Neural cell (in vitro differentiated cells): ENCODE data around the gene IGF2R. TPM values are rescaled to one million over a fixed set of nuclear protein-coding genes. Genes with fewer than 3 reads are reported as not detected.

ENCODE experiments used
- H2AFZ ChIP-seq: fragments of 200-600, 300-800 bp; sonication (generic), shearing (Covaris generic); 2 replicates; pipeline ENCODE4 v1.6.0; 2014; ENCODE audit warnings: low read depth, mild to moderate bottlenecking, antibody characterized with exemption, low read length, moderate library complexity
- H3F3A ChIP-seq: fragments of 200-600 bp; shearing (Covaris generic); 2 replicates; pipeline ENCODE4 v1.6.1; 2016; ENCODE audit warnings: mild to moderate bottlenecking, moderate library complexity, mixed read lengths, antibody characterized with exemption, low read length; ENCODE audit not compliant: insufficient read depth, poor library complexity, severe bottlenecking
- H3K27ac ChIP-seq: fragments of 200-600, 300-800 bp; sonication (generic), shearing (Covaris generic); 2 replicates; pipeline ENCODE4 v1.5.1; 2014; ENCODE audit warnings: mild to moderate bottlenecking, low read length, moderate library complexity
- H3K27me3 ChIP-seq: fragments of 300-800, 200-600 bp; sonication (generic), shearing (Covaris generic); 2 replicates; pipeline ENCODE4 v1.6.0; 2014; ENCODE audit warnings: mild to moderate bottlenecking, low read depth, low read length, moderate library complexity; ENCODE audit not compliant: insufficient read depth
- H3K36me3 ChIP-seq: fragments of 300-800, 200-600 bp; sonication (generic), shearing (Covaris generic); 2 replicates; pipeline ENCODE4 v1.5.1; 2014; ENCODE audit warnings: mild to moderate bottlenecking, antibody characterized with exemption, low read length, moderate library complexity; ENCODE audit not compliant: insufficient read depth
- H3K4me2 ChIP-seq: fragments of 300-800, 200-600 bp; sonication (generic), shearing (Covaris generic); 2 replicates; pipeline ENCODE4 v1.6.0; 2014; ENCODE audit warnings: mild to moderate bottlenecking, low read length
- H3K4me3 ChIP-seq: fragments of 300-800, 200-600 bp; sonication (generic), shearing (Covaris generic); 2 replicates; pipeline ENCODE4 v1.5.1; 2014; ENCODE audit warnings: mild to moderate bottlenecking, low read length, moderate library complexity
- H3K79me2 ChIP-seq: fragments of 200-600 bp; shearing (Covaris generic); replicated peaks from 2 replicates; pipeline ENCODE4 v1.6.0; 2014; ENCODE audit warnings: mild to moderate bottlenecking, low read length, moderate library complexity; ENCODE audit not compliant: insufficient read depth
- H3K9ac ChIP-seq: fragments of 300-800, 200-600 bp; sonication (generic), shearing (Covaris generic); 2 replicates; pipeline ENCODE4 v1.6.1; 2016; ENCODE audit warnings: mild to moderate bottlenecking, low read length, mixed read lengths
- H3K9me2 ChIP-seq: fragments of 200-600 bp; shearing (Covaris generic); 2 replicates; pipeline ENCODE4 v1.6.1; 2016; ENCODE audit warnings: mild to moderate bottlenecking, low read length, mixed read lengths; ENCODE audit not compliant: insufficient read depth
- H3K9me3 ChIP-seq: fragments of 200-600, 300-800 bp; sonication (generic), shearing (Covaris generic); 2 replicates; pipeline ENCODE4 v1.6.1; 2016; ENCODE audit warnings: mild to moderate bottlenecking, mixed run types, low read length, moderate library complexity, mixed read lengths
- H4K20me1 ChIP-seq: fragments of 200-600 bp; shearing (Covaris generic); 2 replicates; pipeline ENCODE4 v1.6.1; 2016; ENCODE audit warnings: mild to moderate bottlenecking, mixed run types; ENCODE audit not compliant: insufficient read depth
- CTCF ChIP-seq: fragments of 450-650 bp; IDR thresholded peaks from 2 replicates; pipeline ENCODE4 v1.5.1; 2014; ENCODE audit warnings: antibody characterized with exemption, mild to moderate bottlenecking, moderate library complexity; ENCODE audit not compliant: poor library complexity, severe bottlenecking
- EP300 ChIP-seq: fragments of 450-650 bp; conservative IDR thresholded peaks from 2 replicates; pipeline ENCODE4 v1.6.1; 2014; ENCODE audit warnings: antibody characterized with exemption, mild to moderate bottlenecking, moderate library complexity; ENCODE audit not compliant: poor library complexity, severe bottlenecking
- EZH2 ChIP-seq: fragments of 200-600, 300-800 bp; shearing (Covaris generic), sonication (generic); IDR thresholded peaks from 2 replicates; pipeline ENCODE4 v1.6.1; 2014; ENCODE audit warnings: antibody characterized with exemption, low read length, borderline replicate concordance, mild to moderate bottlenecking; ENCODE audit not compliant: insufficient read depth, poor library complexity, severe bottlenecking
- MXI1 ChIP-seq: fragments of 450-650 bp; conservative IDR thresholded peaks from 2 replicates; pipeline ENCODE4 v1.6.1; 2014; ENCODE audit warnings: antibody characterized with exemption, mild to moderate bottlenecking; ENCODE audit not compliant: poor library complexity, severe bottlenecking
- POLR2AphosphoS5 ChIP-seq: IDR thresholded peaks from 2 replicates; pipeline ENCODE4 v1.6.1; 2012
- RAD21 ChIP-seq: fragments of 450-650 bp; conservative IDR thresholded peaks from 2 replicates; pipeline ENCODE4 v1.6.1; 2014; ENCODE audit warnings: antibody characterized with exemption, mild to moderate bottlenecking, moderate library complexity
- REST ChIP-seq: IDR thresholded peaks from 2 replicates; pipeline ENCODE4 v1.6.1; 2012; ENCODE audit warnings: borderline replicate concordance
- SMC3 ChIP-seq: fragments of 450-650 bp; conservative IDR thresholded peaks from 2 replicates; pipeline ENCODE4 v1.6.1; 2014; ENCODE audit warnings: antibody characterized with exemption, mild to moderate bottlenecking, moderate library complexity; ENCODE audit not compliant: poor library complexity
- TAF1 ChIP-seq: IDR thresholded peaks from 2 replicates; pipeline ENCODE4 v1.6.1; 2012; ENCODE audit warnings: low read depth
- polyA plus RNA-seq: library from polyadenylated mRNA; depleted of rRNA; stranded (reverse); fragments of >200 nt; gene quantifications from 2 replicates; pipeline ENCODE4 v1.2.3, GENCODE V29; 2014

The IGF2R gene
- polyA plus RNA-seq, 1 donor from 2014 or later, result 15.0 TPM

- Histone ChIP-seq H3K4me2 (no peak overlapping the region), H3K9me3 (peaks cover 8% of the 10 kb centered on the region), H3K9me2 (no peaks in the 10 kb centered on the region), H3K27me3 (no peaks in the 10 kb centered on the region), H3K9ac (no peak overlapping the region), H2AFZ (no peak overlapping the region), H3K27ac (no peak overlapping the region), H3K36me3 (no peaks in the 10 kb centered on the region), H4K20me1 (no peaks in the 10 kb centered on the region), H3K4me3 (no peak overlapping the region), H3K79me2 (no peaks in the 10 kb centered on the region), H3F3A (no peaks in the 10 kb centered on the region)
- TF ChIP-seq MXI1 (no peak), CTCF (no peak), TAF1 (no peak), EZH2 (no peak), RAD21 (no peak), POLR2AphosphoS5 (no peak), SMC3 (no peak), REST (no peak), EP300 (no peak)
Measured at GRCh38 chr6:159943101-159943632, 25.7 kb upstream of the IGF2R start.

- no peak overlapping the region for H3K9ac ChIP-seq
- no peaks in the 10 kb centered on the region for H3F3A ChIP-seq
- no peaks in the 10 kb centered on the region for H4K20me1 ChIP-seq
- H3K4me2 ChIP-seq, result no peak overlapping the region
- TF ChIP-seq POLR2AphosphoS5, result no peak
- TF ChIP-seq TAF1, result no peak
- TF ChIP-seq EP300, result no peak
- H3K36me3 ChIP-seq, result no peaks in the 10 kb centered on the region
- no peaks in the 10 kb centered on the region for H3K9me2 ChIP-seq
- H3K79me2 ChIP-seq, result no peaks in the 10 kb centered on the region
- no peak overlapping the region for H2AFZ ChIP-seq
- no peak overlapping the region for H3K27ac ChIP-seq
- H3K4me3 ChIP-seq, result no peak overlapping the region
- H3K27me3 ChIP-seq, result no peaks in the 10 kb centered on the region
- peaks cover 8% of the 10 kb centered on the region for H3K9me3 ChIP-seq
Measured at GRCh38 chr6:159943968-159944598, 24.8 kb upstream of the IGF2R start.
